SK-N-SH (cell line): ENCODE measurements around the gene PTCH2. TPM values are rescaled to one million over a fixed set of nuclear protein-coding genes. Genes with fewer than 3 reads are reported as not detected.

Source experiments
- CTCF ChIA-PET: fragments of 300-600, 350-600 bp; formaldehyde crosslinking; extraction: SDS; loops from one replicate; lab custom pipeline; 2021; lab: Yijun Ruan, JAX
- POLR2A ChIA-PET: fragments of 350-600 bp; sonication (Branson Sonifier 250); formaldehyde crosslinking; extraction: SDS; loops from one replicate; lab custom pipeline; 2020; ENCODE audit warnings: antibody characterized with exemption, inconsistent platforms; lab: Yijun Ruan, JAX
- DNase-seq: peaks from one replicate; pipeline ENCODE4 v3.0.0; 2012
- H2AFZ ChIP-seq: fragments of 200-600 bp; sonication (generic); 2 replicates; pipeline ENCODE4 v1.8.1; 2016; ENCODE audit warnings: antibody characterized with exemption, mild to moderate bottlenecking, low read depth
- H3F3A ChIP-seq: fragments of 200-600 bp; sonication (generic); replicated peaks from 2 replicates; pipeline ENCODE3; 2016; ENCODE audit warnings: antibody characterized with exemption, mild to moderate bottlenecking; ENCODE audit not compliant: insufficient read depth
- H3K27ac ChIP-seq, 2 experiments: fragments of 200-500 bp in 1 of 2; fragments of 200-600 bp in 1 of 2; sonication (Bioruptor generic) in 1 of 2; sonication (generic), shearing (Covaris generic) in 1 of 2; 2 replicates each; pipeline versions ENCODE4 v1.5.1 to v1.6.1; 2014 to 2016; ENCODE audit warnings: low read depth in 2 of 2, inconsistent platforms in 1 of 2, low read length in 1 of 2, mild to moderate bottlenecking in 1 of 2, mixed read lengths in 1 of 2
- H3K27me3 ChIP-seq: fragments of 200-600 bp; sonication (generic), shearing (Covaris generic); 2 replicates; pipeline ENCODE4 v1.6.1; 2016; ENCODE audit warnings: mixed run types; ENCODE audit not compliant: insufficient read depth
- H3K36me3 ChIP-seq, 2 experiments: fragments of 200-500 bp in 1 of 2; fragments of 200-600 bp in 1 of 2; sonication (Bioruptor generic) in 1 of 2; sonication (generic) in 1 of 2; replicated peaks in 1 of 2; 2 replicates each; pipeline versions ENCODE3 to v1.5.1; 2014 to 2016; ENCODE audit warnings: low read length in 1 of 2, mild to moderate bottlenecking in 1 of 2; ENCODE audit not compliant: insufficient read depth in 2 of 2, control insufficient read depth in 1 of 2
- H3K4me1 ChIP-seq, 2 experiments: fragments of 200-500 bp in 1 of 2; fragments of 200-600 bp in 1 of 2; sonication (Bioruptor generic) in 1 of 2; sonication (generic), shearing (Covaris generic) in 1 of 2; 2 replicates each; pipeline versions ENCODE4 v1.5.1 to v1.6.1; 2014 to 2016; ENCODE audit warnings: low read depth in 1 of 2, low read length in 1 of 2, mixed run types in 1 of 2; ENCODE audit not compliant: insufficient read depth in 2 of 2, control insufficient read depth in 1 of 2
- H3K4me2 ChIP-seq: fragments of 200-600 bp; sonication (generic), shearing (Covaris generic); 2 replicates; pipeline ENCODE4 v1.6.1; 2017; ENCODE audit warnings: mixed run types
- H3K4me3 ChIP-seq, 2 experiments: fragments of 200-500 bp in 1 of 2; fragments of 200-600 bp in 1 of 2; sonication (Bioruptor generic) in 1 of 2; sonication (generic), shearing (Covaris generic) in 1 of 2; 2 replicates each; pipeline versions ENCODE4 v1.5.1 to v1.8.1; 2014 to 2016; ENCODE audit warnings: low read depth in 2 of 2, inconsistent platforms in 1 of 2, low read length in 1 of 2, mild to moderate bottlenecking in 1 of 2, mixed read lengths in 1 of 2, moderate library complexity in 1 of 2
- H3K79me2 ChIP-seq: fragments of 200-600 bp; sonication (generic); 2 replicates; pipeline ENCODE4 v1.8.1; 2017; ENCODE audit warnings: mild to moderate bottlenecking; ENCODE audit not compliant: insufficient read depth
- H3K9ac ChIP-seq: fragments of 200-600 bp; sonication (generic); 2 replicates; pipeline ENCODE4 v1.6.1; 2017; ENCODE audit warnings: mixed run types
- H3K9me2 ChIP-seq: fragments of 200-600 bp; sonication (generic); 2 replicates; pipeline ENCODE4 v1.6.1; 2017; ENCODE audit warnings: mixed run types
- H3K9me3 ChIP-seq: fragments of 200-600 bp; sonication (generic); 2 replicates; pipeline ENCODE4 v1.6.1; 2017; ENCODE audit warnings: mixed run types, mild to moderate bottlenecking, moderate library complexity
- H4K20me1 ChIP-seq: fragments of 200-600 bp; sonication (generic); 2 replicates; pipeline ENCODE4 v1.6.1; 2017; ENCODE audit warnings: mild to moderate bottlenecking, mixed run types; ENCODE audit not compliant: insufficient read depth
- CHD2 ChIP-seq: fragments of 150-350 bp; IDR thresholded peaks from 2 replicates; pipeline ENCODE4 v1.6.1; 2018; ENCODE audit warnings: low read length; ENCODE audit not compliant: partially characterized antibody
- CTCF ChIP-seq: fragments of 200-600 bp; sonication (generic); IDR thresholded peaks from 2 replicates; pipeline ENCODE4 v1.6.1; 2017; ENCODE audit warnings: antibody characterized with exemption, mild to moderate bottlenecking, moderate library complexity
- ELF1 ChIP-seq: IDR thresholded peaks from 2 replicates; pipeline ENCODE4 v1.4.0; 2012
- EP300 ChIP-seq, 2 experiments: IDR thresholded peaks; 2 replicates each; pipeline versions ENCODE4 v1.4.0 to v1.6.1; 2012; ENCODE audit warnings: borderline replicate concordance in 1 of 2, low read depth in 1 of 2, low read length in 1 of 2
- FOXJ3 ChIP-seq: sonication (generic); formaldehyde crosslinking; IDR thresholded peaks from 2 replicates; pipeline ENCODE4 v1.5.1; 2020; ENCODE audit warnings: mild to moderate bottlenecking, missing genetic modification reagents
- GABPA ChIP-seq: IDR thresholded peaks from 2 replicates; pipeline ENCODE4 v1.4.0; 2012; ENCODE audit warnings: low read depth, mild to moderate bottlenecking
- GATA2 ChIP-seq: sonication (generic); formaldehyde crosslinking; IDR thresholded peaks from 2 replicates; pipeline ENCODE4 v1.5.0; 2020; ENCODE audit warnings: mild to moderate bottlenecking, missing genetic modification reagents
- MEF2A ChIP-seq: IDR thresholded peaks from 2 replicates; pipeline ENCODE4 v1.4.0; 2012; ENCODE audit warnings: low read depth, borderline replicate concordance
- NFIC ChIP-seq: IDR thresholded peaks from 2 replicates; pipeline ENCODE4 v1.4.0; 2012; ENCODE audit warnings: borderline replicate concordance
- PBX3 ChIP-seq: IDR thresholded peaks from 2 replicates; pipeline ENCODE4; 2012
- RCOR1 ChIP-seq: fragments of 150-350 bp; IDR thresholded peaks from 2 replicates; pipeline ENCODE4 v1.6.1; 2017; ENCODE audit warnings: antibody characterized with exemption, low read length
- RXRA ChIP-seq: IDR thresholded peaks from 2 replicates; pipeline ENCODE4 v1.4.0; 2012; ENCODE audit warnings: low read depth, mild to moderate bottlenecking, borderline replicate concordance
- SMC3 ChIP-seq: IDR thresholded peaks from 2 replicates; pipeline ENCODE4 v1.6.1; 2012; ENCODE audit warnings: low read depth, low read length, improper control_type of control experiment
- TAF1 ChIP-seq: IDR thresholded peaks from 2 replicates; pipeline ENCODE4 v1.6.1; 2012; ENCODE audit warnings: low read depth, mild to moderate bottlenecking, low read length, moderate library complexity, borderline replicate concordance
- TEAD4 ChIP-seq: IDR thresholded peaks from 2 replicates; pipeline ENCODE4 v1.4.0; 2012; ENCODE audit warnings: mild to moderate bottlenecking, borderline replicate concordance; ENCODE audit not compliant: insufficient read depth
- USF1 ChIP-seq: IDR thresholded peaks from 2 replicates; pipeline ENCODE4 v1.4.0; 2012; ENCODE audit warnings: low read depth, borderline replicate concordance
- USF2 ChIP-seq: fragments of 150-350 bp; IDR thresholded peaks from 2 replicates; pipeline ENCODE4 v1.6.1; 2017; ENCODE audit warnings: antibody characterized with exemption, low read length, low read depth, borderline replicate concordance
- YY1 ChIP-seq: IDR thresholded peaks from 2 replicates; pipeline ENCODE4 v1.4.0; 2012; ENCODE audit warnings: low read depth, mild to moderate bottlenecking
- WGBS: methylation state at CpG from one replicate; pipeline ENCODE4 v1.1.6; 2017; ENCODE audit warnings: low lambda C conversion rate; 5-methylcytosine and 5-hydroxymethylcytosine counted together
- polyA plus RNA-seq, 3 experiments: library from polyadenylated mRNA; depleted of rRNA; stranded (reverse); fragments of >200 nt; gene quantifications; 2 replicates each; pipeline ENCODE4 v1.2.3, GENCODE V29; 2012
- TF ChIP-seq, protein P1 (sequence below): IDR thresholded peaks from 2 replicates; pipeline ENCODE4 v1.4.0; 2012; ENCODE audit warnings: low read depth, borderline replicate concordance

PTCH2 gene
- polyA plus RNA-seq, 1 of the 3 experiments (the other 2 are of a cell fraction): 1.2 TPM

DNA sequence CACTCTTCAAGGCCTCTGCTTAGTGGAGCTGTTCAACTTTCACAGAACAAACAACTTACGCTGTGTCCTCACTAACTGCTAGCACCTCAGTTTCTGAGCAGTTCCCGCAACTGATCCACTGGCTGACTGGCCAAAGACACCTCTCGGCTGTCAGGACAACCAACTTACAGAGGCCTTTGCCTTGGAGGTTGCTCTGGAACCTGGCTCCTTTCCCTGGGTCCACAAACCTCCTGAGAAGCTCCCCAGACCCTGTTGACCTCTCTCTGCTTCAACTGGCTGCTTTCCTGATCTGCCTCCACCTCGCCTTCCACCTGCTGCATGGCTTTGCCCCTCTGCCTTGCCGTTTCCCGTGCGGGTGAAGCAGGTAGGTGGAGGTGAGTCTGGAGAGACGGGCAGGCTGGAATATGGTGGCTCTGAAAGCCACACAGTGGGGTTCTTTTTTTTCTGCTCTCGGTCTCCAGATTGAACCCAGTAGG, 21.8 kb downstream of the PTCH2 start:
- ChIA-PET CTCF (interaction anchor here (1.1 to 1.5 kb wide), 6 partner anchors 9 to 479 kb away, joined by 3 to 6 read pairs (median 4); no protein-coding TSS in a partner anchor), POLR2A (interaction anchor here (0.6 to 1.4 kb wide), 4 partner anchors 8 to 76 kb away, joined by 3 to 4 read pairs (median 4); partner anchors contain the start of gene PLK3)
- peaks cover 47% of the 10 kb centered on the region for H3F3A ChIP-seq
- DNase-seq: no peak
- H3K9me2 ChIP-seq: no peaks in the 10 kb centered on the region
- H3K27ac ChIP-seq: no peak overlapping the region
- no peaks in the 10 kb centered on the region for H3K79me2 ChIP-seq
- WGBS: 96% methylated on average over 7 of the region's 9 CpGs
- no peaks in the 10 kb centered on the region for H3K27me3 ChIP-seq
- H3K9me3 ChIP-seq: no peaks in the 10 kb centered on the region
- H3K4me2 ChIP-seq: no peak overlapping the region
- H3K36me3 ChIP-seq: peaks cover 0 to 9% of the 10 kb centered on the region in 2 experiments
- no peak overlapping the region for H2AFZ ChIP-seq
- peaks cover 5 to 7% of the 10 kb centered on the region in 2 experiments; a peak in 1 of 4 replicates for H3K4me1 ChIP-seq
- no peak for TF ChIP-seq USF1
- no peak for TF ChIP-seq CTCF
- no peak for TF ChIP-seq PBX3
- TF ChIP-seq RXRA: no peak
- no peak for TF ChIP-seq SMC3
- TF ChIP-seq NFIC: no peak
- TF ChIP-seq, protein P1, sequence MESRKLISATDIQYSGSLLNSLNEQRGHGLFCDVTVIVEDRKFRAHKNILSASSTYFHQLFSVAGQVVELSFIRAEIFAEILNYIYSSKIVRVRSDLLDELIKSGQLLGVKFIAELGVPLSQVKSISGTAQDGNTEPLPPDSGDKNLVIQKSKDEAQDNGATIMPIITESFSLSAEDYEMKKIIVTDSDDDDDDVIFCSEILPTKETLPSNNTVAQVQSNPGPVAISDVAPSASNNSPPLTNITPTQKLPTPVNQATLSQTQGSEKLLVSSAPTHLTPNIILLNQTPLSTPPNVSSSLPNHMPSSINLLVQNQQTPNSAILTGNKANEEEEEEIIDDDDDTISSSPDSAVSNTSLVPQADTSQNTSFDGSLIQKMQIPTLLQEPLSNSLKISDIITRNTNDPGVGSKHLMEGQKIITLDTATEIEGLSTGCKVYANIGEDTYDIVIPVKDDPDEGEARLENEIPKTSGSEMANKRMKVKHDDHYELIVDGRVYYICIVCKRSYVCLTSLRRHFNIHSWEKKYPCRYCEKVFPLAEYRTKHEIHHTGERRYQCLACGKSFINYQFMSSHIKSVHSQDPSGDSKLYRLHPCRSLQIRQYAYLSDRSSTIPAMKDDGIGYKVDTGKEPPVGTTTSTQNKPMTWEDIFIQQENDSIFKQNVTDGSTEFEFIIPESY: no peak
- TF ChIP-seq GABPA: no peak
- TF ChIP-seq MEF2A: no peak
- no peak for TF ChIP-seq GATA2
- TF ChIP-seq USF2: no peak
- no peak for TF ChIP-seq CHD2
- no peak for TF ChIP-seq EP300 (IDR thresholded peaks at IDR 0.05; ENCODE audit: borderline replicate concordance in 1 of 2, low read depth in 1 of 2, low read length in 1 of 2)
- no peak for TF ChIP-seq YY1
- TF ChIP-seq TEAD4: no peak
- TF ChIP-seq RCOR1: no peak
- no peak for TF ChIP-seq ELF1
- no peak for TF ChIP-seq FOXJ3 (CRISPR knock-in tag)
- no peak for TF ChIP-seq TAF1
- H4K20me1 ChIP-seq: no peaks in the 10 kb centered on the region
- H3K4me3 ChIP-seq: no peak overlapping the region
- no peak overlapping the region for H3K9ac ChIP-seq
